Peyer's patch (tissue), 4 donors: ENCODE results near the gene CRIP3.

Source experiments
- POLR2A ChIP-seq, 2 donors: fragments of 450-650 bp; IDR thresholded peaks; one replicate each; pipeline ENCODE4 v1.5.1; 2017; ENCODE audit warnings: antibody characterized with exemption in 2 of 2, mild to moderate bottlenecking in 2 of 2, moderate library complexity in 2 of 2
- TF ChIP-seq, protein P1 (sequence below), 6 experiments: fragments of 450-650 bp in 4 of 6; fragments of 200-600 bp in 2 of 6; sonication (generic) in 1 of 6; IDR thresholded peaks; one replicate each; pipeline ENCODE4 v1.5.1; 2017 to 2019; ENCODE audit warnings: antibody characterized with exemption in 6 of 6, mild to moderate bottlenecking in 3 of 6, moderate library complexity in 1 of 6

GRCh38 chr6:43355862-43356590 lies 47.4 kb upstream of the CRIP3 start:
- TF ChIP-seq, protein P1, sequence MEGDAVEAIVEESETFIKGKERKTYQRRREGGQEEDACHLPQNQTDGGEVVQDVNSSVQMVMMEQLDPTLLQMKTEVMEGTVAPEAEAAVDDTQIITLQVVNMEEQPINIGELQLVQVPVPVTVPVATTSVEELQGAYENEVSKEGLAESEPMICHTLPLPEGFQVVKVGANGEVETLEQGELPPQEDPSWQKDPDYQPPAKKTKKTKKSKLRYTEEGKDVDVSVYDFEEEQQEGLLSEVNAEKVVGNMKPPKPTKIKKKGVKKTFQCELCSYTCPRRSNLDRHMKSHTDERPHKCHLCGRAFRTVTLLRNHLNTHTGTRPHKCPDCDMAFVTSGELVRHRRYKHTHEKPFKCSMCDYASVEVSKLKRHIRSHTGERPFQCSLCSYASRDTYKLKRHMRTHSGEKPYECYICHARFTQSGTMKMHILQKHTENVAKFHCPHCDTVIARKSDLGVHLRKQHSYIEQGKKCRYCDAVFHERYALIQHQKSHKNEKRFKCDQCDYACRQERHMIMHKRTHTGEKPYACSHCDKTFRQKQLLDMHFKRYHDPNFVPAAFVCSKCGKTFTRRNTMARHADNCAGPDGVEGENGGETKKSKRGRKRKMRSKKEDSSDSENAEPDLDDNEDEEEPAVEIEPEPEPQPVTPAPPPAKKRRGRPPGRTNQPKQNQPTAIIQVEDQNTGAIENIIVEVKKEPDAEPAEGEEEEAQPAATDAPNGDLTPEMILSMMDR (IDR thresholded peaks at IDR 0.05) = peak in 4 of 6 experiments; percentile 33 to 83 (median 70)
- no peak for TF ChIP-seq POLR2A (IDR thresholded peaks at IDR 0.05)
